T1000 (cell line): ENCODE results near the gene ATPAF1.
A peak's percentile ranks its signal among the peaks of the same experiment; 100 is the strongest.

Experiments
- DNase-seq: peaks from one replicate; lab custom pipeline; 2025; ENCODE audit warnings: mixed read lengths; lab: John Stamatoyannopoulos, UW

The ATPAF1 gene

GRCh38 chr1:46615735-46616134 lies 52.4 kb downstream of the ATPAF1 start:
- DNase-seq: no peak

- DNase-seq: no peak
Observed at GRCh38 chr1:46615088-46615487, 53.1 kb downstream of the ATPAF1 start.

DNA sequence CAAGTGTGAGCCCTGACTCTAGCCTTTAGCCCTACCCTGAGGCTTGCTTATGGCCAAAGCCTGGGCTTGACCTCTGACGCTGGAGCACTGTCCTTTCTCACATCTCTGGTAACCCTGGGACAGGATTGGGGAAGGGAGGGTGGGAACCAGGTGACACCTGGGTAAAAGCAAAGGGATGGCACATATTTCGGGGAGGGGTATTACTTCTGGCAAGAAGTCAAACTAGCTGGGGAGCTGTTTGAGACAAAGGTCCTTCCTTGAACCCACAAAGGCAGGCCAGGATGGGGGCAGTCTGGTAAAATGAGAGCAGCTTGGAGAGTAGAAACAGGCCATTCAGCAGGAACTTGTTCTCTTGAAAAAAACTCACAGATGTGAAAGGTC lies 53.6 kb downstream of the ATPAF1 start:
- no peak for DNase-seq

- no peak for DNase-seq
Observed at GRCh38 chr1:46613661-46614603, 54.2 kb downstream of the ATPAF1 start.

GRCh38 chr1:46612937-46613660 lies 55.1 kb downstream of the ATPAF1 start:
- no peak for DNase-seq

- peak; percentile 82 for DNase-seq
Observed at GRCh38 chr1:46611691-46612221, 56.4 kb downstream of the ATPAF1 start.

- DNase-seq: no peak
Observed at GRCh38 chr1:46607345-46608130, 60.6 kb downstream of the ATPAF1 start.

DNA sequence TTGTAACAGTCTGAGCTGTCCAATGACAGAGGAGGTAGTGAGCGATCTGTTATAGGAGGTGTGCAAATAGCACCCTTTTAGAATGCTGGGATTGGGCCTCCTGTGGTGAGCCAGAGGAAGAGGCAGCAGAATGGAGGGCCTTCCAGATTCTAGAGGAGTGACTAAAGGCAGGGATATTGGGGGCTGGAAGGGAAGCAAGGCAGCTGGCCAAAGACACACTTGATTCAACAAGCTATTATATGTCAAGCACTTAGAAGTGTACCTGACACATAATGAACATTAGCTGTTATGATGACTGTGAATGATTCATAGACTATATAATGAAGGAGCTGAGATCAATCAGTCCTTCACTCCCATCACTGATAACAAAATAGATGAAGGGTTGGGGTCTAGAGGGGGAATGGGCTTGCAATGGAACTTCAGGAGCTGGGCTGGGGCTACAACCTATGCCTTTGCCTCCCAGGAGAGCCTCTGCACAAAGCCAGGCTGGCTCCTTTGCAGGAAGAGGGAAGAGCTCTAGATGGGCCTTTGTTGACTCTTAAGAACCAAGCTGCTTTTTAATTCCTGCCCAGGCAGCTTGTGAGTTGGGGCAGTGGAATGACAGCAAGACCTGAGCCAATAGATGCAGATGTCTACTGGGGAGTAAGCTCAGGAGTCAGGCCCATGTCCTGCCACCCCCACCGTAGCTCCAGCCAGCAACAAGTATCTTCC lies 61.8 kb downstream of the ATPAF1 start:
- no peak for DNase-seq

DNA sequence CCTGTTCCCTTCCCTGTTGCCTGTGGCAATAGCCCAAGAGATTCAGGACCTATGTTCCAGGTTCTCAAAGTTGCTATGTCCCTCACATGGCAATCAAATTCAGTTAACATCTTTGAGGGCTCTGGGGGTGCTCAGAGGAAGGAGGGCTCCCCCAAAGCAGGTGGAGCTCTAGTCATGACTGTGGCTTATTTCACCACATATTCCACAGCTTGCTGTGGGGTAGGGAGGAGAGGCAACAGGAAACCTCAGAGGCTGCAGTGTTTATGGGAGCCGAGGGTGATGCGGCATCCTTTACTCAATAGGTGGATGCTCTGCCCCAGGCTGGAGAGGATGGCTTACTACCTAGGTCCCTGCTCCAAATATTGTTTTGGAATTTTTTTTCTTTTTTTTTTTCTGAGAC lies 62.9 kb downstream of the ATPAF1 start:
- no peak for DNase-seq

- peak; percentile 95 for DNase-seq
Observed at GRCh38 chr1:46603858-46604549, 64.2 kb downstream of the ATPAF1 start, which contains the start of gene MKNK1. Gene MKNK1, minus strand, starts transcription at chr1:46604268. Its CDS starts 20,941 bp downstream, at chr1:46583327.

- DNase-seq: no peak
Observed at GRCh38 chr1:46603481-46603857, 64.7 kb downstream of the ATPAF1 start.

DNA sequence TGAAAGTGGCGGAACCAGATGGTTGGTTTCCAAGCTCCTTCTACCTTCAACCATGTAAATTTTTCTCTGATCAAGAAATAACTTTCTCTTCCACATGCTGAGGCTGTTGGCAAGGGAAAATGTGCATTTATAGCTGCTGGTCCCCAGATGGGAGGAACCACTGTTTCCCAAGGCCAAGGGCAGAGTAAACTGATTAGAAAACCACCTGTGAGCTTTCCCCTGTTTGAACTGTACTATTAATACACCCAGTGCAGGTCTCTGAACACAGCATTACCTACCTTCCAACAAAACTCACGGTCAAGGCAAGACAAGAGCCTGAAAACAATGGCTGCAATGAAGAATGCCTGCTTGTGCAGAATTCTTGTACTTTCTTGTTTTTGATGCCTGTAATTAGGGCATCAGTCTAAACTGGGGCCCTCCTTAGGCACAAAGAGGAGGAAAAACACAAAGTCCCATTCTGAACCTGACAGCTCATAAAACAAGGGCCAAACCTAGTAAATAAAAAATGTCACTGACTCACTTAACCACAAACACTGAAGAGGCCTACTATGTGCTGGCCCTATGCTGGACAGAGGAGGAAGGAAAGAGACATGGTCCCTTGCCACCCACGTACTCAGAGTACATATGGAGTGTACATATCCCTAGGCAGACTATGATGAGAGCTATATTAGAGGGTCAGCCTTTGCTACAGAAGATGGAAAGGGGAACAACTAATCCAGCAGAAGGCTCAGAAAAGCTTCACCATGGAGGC lies 66.7 kb downstream of the ATPAF1 start:
- DNase-seq: no peak

- DNase-seq: no peak
Observed at GRCh38 chr1:46599059-46599970, 68.8 kb downstream of the ATPAF1 start.

- no peak for DNase-seq
Observed at GRCh38 chr1:46596846-46597245, 71.3 kb downstream of the ATPAF1 start.

DNA sequence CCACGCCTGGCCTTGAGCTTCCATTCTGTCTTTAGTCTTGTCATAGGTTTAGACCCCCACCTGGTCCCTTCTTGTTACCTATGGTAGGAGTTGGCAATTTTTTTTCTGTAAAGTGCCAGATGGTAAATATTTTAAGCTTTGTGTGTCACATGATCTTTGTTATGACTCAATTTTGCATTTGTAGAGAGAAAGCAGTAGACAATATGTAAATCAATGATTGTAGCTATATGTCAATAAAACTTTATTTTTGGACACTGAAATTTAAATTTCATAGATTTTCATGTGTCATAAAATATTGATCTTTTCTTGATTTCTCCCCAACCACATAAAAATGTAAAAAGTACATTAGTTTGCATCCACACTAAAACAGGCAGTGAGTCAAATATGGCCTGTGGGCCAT lies 72.1 kb downstream of the ATPAF1 start:
- no peak for DNase-seq

- DNase-seq: no peak
Observed at GRCh38 chr1:46595127-46595526, 73.0 kb downstream of the ATPAF1 start.

- no peak for DNase-seq
Observed at GRCh38 chr1:46594063-46594462, 74.1 kb downstream of the ATPAF1 start.

- no peak for DNase-seq
Observed at GRCh38 chr1:46592823-46593222, 75.3 kb downstream of the ATPAF1 start.

DNA sequence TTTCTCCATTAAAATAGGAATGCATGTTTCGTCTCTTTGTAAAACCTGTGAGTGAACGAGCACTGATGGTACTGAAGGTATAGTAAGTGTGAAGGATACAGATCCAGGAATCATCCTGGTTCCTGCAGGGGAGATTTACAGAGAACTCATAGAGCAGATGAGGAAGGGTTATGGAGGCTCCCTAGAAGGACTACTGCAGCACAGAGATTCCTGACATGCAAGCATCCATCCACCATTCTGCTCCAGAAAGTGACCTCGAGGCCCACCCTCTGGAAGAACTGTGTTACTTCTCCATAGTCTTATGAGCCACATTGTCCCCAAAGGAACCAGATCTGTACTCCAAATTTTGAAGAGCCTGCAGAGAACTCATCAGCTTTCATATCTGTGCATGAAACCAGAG lies 78.6 kb downstream of the ATPAF1 start:
- no peak for DNase-seq
